Esophagus muscularis mucosa (tissue), 4 donors: ENCODE measurements around the gene JPH3. TPM values are rescaled to one million over a fixed set of nuclear protein-coding genes. Genes with fewer than 3 reads are reported as not detected.

Experiments
- DNase-seq: peaks from one replicate; pipeline ENCODE4 v3.0.0-alpha.2; 2017; ENCODE audit errors: extremely low spot score
- H3K27ac ChIP-seq, 4 donors: fragments of 200-600 bp; sonication (generic); replicated peaks in 1 of 4; 1 replicate in 3 of 4; 2 replicates in 1 of 4; pipeline ENCODE4 v1.5.1; 2016 to 2019; ENCODE audit warnings: mild to moderate bottlenecking in 1 of 4
- H3K27me3 ChIP-seq, 4 donors: fragments of 200-600 bp; sonication (generic); one replicate each; pipeline versions ENCODE4 v1.5.1 to v1.6.0; 2016 to 2019
- H3K36me3 ChIP-seq, 4 donors: fragments of 200-600 bp; sonication (generic); one replicate each; pipeline ENCODE4 v1.5.1; 2016 to 2019
- H3K4me1 ChIP-seq, 4 donors: fragments of 200-600 bp; sonication (generic); one replicate each; pipeline ENCODE4 v1.5.1; 2016 to 2019
- H3K4me3 ChIP-seq, 4 donors: fragments of 200-600 bp; sonication (generic); 1 replicate in 2 of 4; 2 replicates in 2 of 4; pipeline ENCODE4 v1.5.1; 2016 to 2019; ENCODE audit warnings: mild to moderate bottlenecking in 4 of 4, moderate library complexity in 1 of 4
- H3K9me3 ChIP-seq, 4 donors: fragments of 200-600 bp; sonication (generic); 1 replicate in 3 of 4; 2 replicates in 1 of 4; pipeline ENCODE4 v1.5.1; 2016 to 2019
- CTCF ChIP-seq, 3 experiments: fragments of 200-600 bp in 2 of 3; fragments of 450-650 bp in 1 of 3; sonication (generic) in 2 of 3; IDR thresholded peaks; one replicate each; pipeline ENCODE4 v1.5.1; 2017 to 2019; ENCODE audit warnings: antibody characterized with exemption in 3 of 3, mild to moderate bottlenecking in 2 of 3, moderate library complexity in 1 of 3
- EP300 ChIP-seq: sonication (generic); formaldehyde crosslinking; IDR thresholded peaks from one replicate; pipeline ENCODE4 v1.6.1; 2017; ENCODE audit warnings: antibody characterized with exemption
- POLR2A ChIP-seq: fragments of 450-650 bp; IDR thresholded peaks from one replicate; pipeline ENCODE4 v1.6.1; 2017; ENCODE audit warnings: antibody characterized with exemption, moderate library complexity, mild to moderate bottlenecking, low read depth
- POLR2AphosphoS5 ChIP-seq, 2 donors: sonication (generic); formaldehyde crosslinking; IDR thresholded peaks; one replicate each; pipeline ENCODE4 v1.6.1; 2017; ENCODE audit warnings: antibody characterized with exemption in 2 of 2
- WGBS: methylation state at CpG from one replicate; pipeline ENCODE4 v1.1.5; 2018; 5-methylcytosine and 5-hydroxymethylcytosine counted together
- intact Hi-C: fragments of 100-400 bp; cut with DNase I; formaldehyde crosslinking; loops from one replicate; pipeline ENCODE4 v1.15.1; 2023
- total RNA-seq, 4 donors: library from RNA; depleted of rRNA; stranded (reverse); fragments of >200 nt; gene quantifications; one replicate each; pipeline versions ENCODE4 v1.1.0 to v1.2.1, GENCODE V29; 2016

JPH3 gene
- total RNA-seq, 4 donors from 2014 or later, result 0.42 to 2.2 (median 0.54) TPM

- 89% methylated on average over 18 of the region's 18 CpGs for WGBS
- intact Hi-C loops, result no loop called here
Observed at GRCh38 chr16:87682852-87683399, 80.6 kb downstream of the JPH3 start.

GRCh38 chr16:87684106-87684677 is 81.9 kb downstream of the JPH3 start:
- 79% methylated on average over 20 of the region's 24 CpGs for WGBS
- no peaks in the 10 kb centered on the region for H3K36me3 ChIP-seq
- H3K4me3 ChIP-seq, result no peak overlapping the region
- H3K9me3 ChIP-seq, result no peaks in the 10 kb centered on the region
- no peak for DNase-seq
- intact Hi-C loops, result no loop called here
- H3K27me3 ChIP-seq, result peaks cover 0 to 92% (median 5%) of the 10 kb centered on the region in 4 donors
- H3K27ac ChIP-seq, result no peak overlapping the region
- TF ChIP-seq POLR2A (no peak), CTCF (IDR thresholded peaks at IDR 0.05) (no peak), POLR2AphosphoS5 (IDR thresholded peaks at IDR 0.05) (no peak), EP300 (no peak)
- peaks cover 0 to 3% (median 0%) of the 10 kb centered on the region in 4 donors for H3K4me1 ChIP-seq

More at GRCh38 chr16:87682852-87683399, 80.6 kb downstream of the JPH3 start:
- Histone ChIP-seq H3K4me3 (no peak overlapping the region), H3K4me1 (peaks cover 0 to 3% (median 0%) of the 10 kb centered on the region in 4 donors), H3K27me3 (peaks cover 0 to 84% (median 3%) of the 10 kb centered on the region in 4 donors), H3K9me3 (no peaks in the 10 kb centered on the region), H3K27ac (no peak overlapping the region), H3K36me3 (no peaks in the 10 kb centered on the region)
- DNase-seq, result no peak
- TF ChIP-seq POLR2A, result no peak
- no peak for TF ChIP-seq EP300
- TF ChIP-seq CTCF (IDR thresholded peaks at IDR 0.05), result no peak
- no peak for TF ChIP-seq POLR2AphosphoS5 (IDR thresholded peaks at IDR 0.05)

GRCh38 chr16:87684711-87685404 is 82.5 kb downstream of the JPH3 start:
- H3K27me3 ChIP-seq, result peaks cover 0 to 95% (median 5%) of the 10 kb centered on the region in 4 donors
- H3K4me1 ChIP-seq, result peaks cover 0 to 3% (median 0%) of the 10 kb centered on the region in 4 donors
- no peak for TF ChIP-seq POLR2A
- no peak for TF ChIP-seq EP300
- no peak for TF ChIP-seq POLR2AphosphoS5 (IDR thresholded peaks at IDR 0.05)
- no peak for TF ChIP-seq CTCF (IDR thresholded peaks at IDR 0.05)
- H3K4me3 ChIP-seq, result no peak overlapping the region
- H3K36me3 ChIP-seq, result no peaks in the 10 kb centered on the region
- intact Hi-C loops, result no loop called here
- H3K27ac ChIP-seq, result no peak overlapping the region
- 87% methylated on average over 12 of the region's 35 CpGs for WGBS
- H3K9me3 ChIP-seq, result no peaks in the 10 kb centered on the region
- no peak for DNase-seq

GRCh38 chr16:87685405-87685755 is 83.1 kb downstream of the JPH3 start:
- intact Hi-C loops, result no loop called here
- no peak for TF ChIP-seq POLR2A
- no peak for TF ChIP-seq EP300
- no peak for TF ChIP-seq CTCF (IDR thresholded peaks at IDR 0.05)
- TF ChIP-seq POLR2AphosphoS5 (IDR thresholded peaks at IDR 0.05), result no peak
- no peak for DNase-seq
- Histone ChIP-seq H3K36me3 (no peaks in the 10 kb centered on the region), H3K27me3 (peaks cover 0 to 95% (median 5%) of the 10 kb centered on the region in 4 donors), H3K27ac (no peak overlapping the region), H3K9me3 (no peaks in the 10 kb centered on the region), H3K4me3 (no peak overlapping the region), H3K4me1 (peaks cover 0 to 3% (median 0%) of the 10 kb centered on the region in 4 donors)
- WGBS, result 87% methylated on average over 15 of the region's 19 CpGs
